HG03520 (cell line): ENCODE results near the gene SLX1A.
"Not testable (repeated sequence)": the region's sequence is repeated elsewhere in the genome, so short reads cannot be mapped to it uniquely, and the experiment has no call there.

Experiments used
- ATAC-seq: cut with Tn5 transposase; IDR thresholded peaks from one replicate; pipeline ENCODE4 v1.9.1; 2021; ENCODE audit warnings: mild to moderate bottlenecking, moderate library complexity; ENCODE audit not compliant: unreplicated experiment

SLX1A gene

DNA sequence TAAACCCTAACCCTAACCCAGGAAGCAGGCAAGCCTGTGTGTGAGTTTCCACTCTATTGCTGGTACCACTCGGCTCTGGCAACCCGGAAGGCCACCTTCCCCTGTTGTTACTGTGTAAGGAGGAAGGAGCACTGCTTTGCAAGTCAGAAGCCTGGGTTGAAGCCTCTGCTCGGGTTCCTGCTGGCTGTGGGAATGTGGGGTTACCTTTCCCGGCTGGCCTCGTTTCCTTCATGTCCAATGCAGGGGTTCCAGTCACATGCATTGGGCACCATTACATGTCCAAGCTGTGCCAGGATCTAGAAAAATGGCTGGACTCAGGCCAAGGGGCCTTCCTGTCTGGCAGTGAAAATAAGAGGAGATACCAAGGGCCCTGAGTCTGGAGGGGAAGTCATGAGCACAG lies 23.4 kb downstream of the SLX1A start:
- ATAC-seq = not testable (repeated sequence)
